Effector memory CD8-positive, alpha-beta T cell (primary cell): ENCODE data around the gene RBM20.
"Not testable (repeated sequence)": the region's sequence is repeated elsewhere in the genome, so short reads cannot be mapped to it uniquely, and the experiment has no call there.

Experiments
- ATAC-seq: fragments of 150-1000 bp; cut with Tn5 transposase; replicated peaks from 2 replicates; pipeline ENCODE4 v1.10.0; 2021; ENCODE audit warnings: mild to moderate bottlenecking, moderate library complexity
- DNase-seq, 3 experiments: peaks; one replicate each; pipeline ENCODE4 v3.0.0; 2021
- H3K27ac Mint-ChIP-seq, 2 donors: one replicate each; pipeline ENCODE4 v1.8.0; 2022; ENCODE audit warnings: mild to moderate bottlenecking in 2 of 2, mixed read lengths in 2 of 2, moderate library complexity in 2 of 2
- H3K27me3 Mint-ChIP-seq, 2 donors: one replicate each; pipeline ENCODE4 v1.8.0; 2022; ENCODE audit warnings: mixed read lengths in 2 of 2
- H3K36me3 Mint-ChIP-seq: one replicate; pipeline ENCODE4 v1.8.0; 2022; ENCODE audit warnings: mild to moderate bottlenecking, moderate library complexity, mixed read lengths; ENCODE audit not compliant: insufficient read depth
- H3K4me1 Mint-ChIP-seq, 2 donors: one replicate each; pipeline ENCODE4 v1.8.0; 2022; ENCODE audit warnings: low read depth in 2 of 2, mixed read lengths in 2 of 2
- H3K4me3 Mint-ChIP-seq, 2 donors: one replicate each; pipeline ENCODE4 v1.8.0; 2022; ENCODE audit warnings: mild to moderate bottlenecking in 2 of 2, mixed read lengths in 2 of 2, moderate library complexity in 2 of 2
- H3K9me3 Mint-ChIP-seq, 2 donors: one replicate each; pipeline ENCODE4 v1.8.0; 2022; ENCODE audit warnings: mixed read lengths in 2 of 2

Gene RBM20

GRCh38 chr10:110699859-110700468 lies 55.8 kb downstream of the RBM20 start:
- peaks cover 0 to 23% of the 10 kb centered on the region in 2 donors for H3K27me3 Mint-ChIP-seq
- DNase-seq (no peak), ATAC-seq (no peak)
- H3K27ac Mint-ChIP-seq, result no peak overlapping the region
- H3K4me1 Mint-ChIP-seq, result no peaks in the 10 kb centered on the region
- no peak overlapping the region for H3K4me3 Mint-ChIP-seq
- no peaks in the 10 kb centered on the region for H3K9me3 Mint-ChIP-seq
- H3K36me3 Mint-ChIP-seq, result peaks cover 3% of the 10 kb centered on the region

GRCh38 chr10:110700947-110701616 lies 56.9 kb downstream of the RBM20 start:
- H3K9me3 Mint-ChIP-seq, result no peaks in the 10 kb centered on the region
- DNase-seq (no peak), ATAC-seq (no peak)
- no peak overlapping the region for H3K27ac Mint-ChIP-seq
- H3K4me3 Mint-ChIP-seq, result no peak overlapping the region
- H3K36me3 Mint-ChIP-seq, result peaks cover 3% of the 10 kb centered on the region
- H3K4me1 Mint-ChIP-seq, result no peaks in the 10 kb centered on the region
- H3K27me3 Mint-ChIP-seq, result peaks cover 0 to 14% of the 10 kb centered on the region in 2 donors

GRCh38 chr10:110701617-110701971 lies 57.5 kb downstream of the RBM20 start:
- Mint-ChIP-seq H3K4me1 (no peaks in the 10 kb centered on the region), H3K27ac (no peak overlapping the region), H3K36me3 (peaks cover 3% of the 10 kb centered on the region), H3K9me3 (no peaks in the 10 kb centered on the region), H3K27me3 (peaks cover 0 to 14% of the 10 kb centered on the region in 2 donors), H3K4me3 (no peak overlapping the region)
- DNase-seq (no peak), ATAC-seq (no peak)

- no peak overlapping the region for H3K4me3 Mint-ChIP-seq
- peaks cover 3% of the 10 kb centered on the region for H3K36me3 Mint-ChIP-seq
- no peaks in the 10 kb centered on the region for H3K9me3 Mint-ChIP-seq
- H3K27ac Mint-ChIP-seq, result no peak overlapping the region
- ATAC-seq (no peak), DNase-seq (no peak)
- no peaks in the 10 kb centered on the region for H3K4me1 Mint-ChIP-seq
- H3K27me3 Mint-ChIP-seq, result peaks cover 10 to 20% of the 10 kb centered on the region in 2 donors
Observed at GRCh38 chr10:110704070-110704469, 59.9 kb downstream of the RBM20 start.

GRCh38 chr10:110704906-110705476 lies 60.9 kb downstream of the RBM20 start:
- Mint-ChIP-seq H3K4me1 (no peaks in the 10 kb centered on the region), H3K27ac (no peak overlapping the region), H3K36me3 (peaks cover 3% of the 10 kb centered on the region), H3K9me3 (no peaks in the 10 kb centered on the region), H3K4me3 (no peak overlapping the region), H3K27me3 (peaks cover 11 to 23% of the 10 kb centered on the region in 2 donors)
- ATAC-seq, result no peak
- no peak for DNase-seq

- not testable (repeated sequence) for H3K4me1 Mint-ChIP-seq, H3K27ac Mint-ChIP-seq, ATAC-seq, DNase-seq, H3K36me3 Mint-ChIP-seq, H3K9me3 Mint-ChIP-seq, H3K4me3 Mint-ChIP-seq
- H3K27me3 Mint-ChIP-seq, result peaks cover 11 to 29% of the 10 kb centered on the region in 2 donors
Observed at GRCh38 chr10:110705596-110705995, 61.5 kb downstream of the RBM20 start.

- no peak overlapping the region for H3K4me3 Mint-ChIP-seq
- H3K27me3 Mint-ChIP-seq, result peaks cover 11 to 40% of the 10 kb centered on the region in 2 donors
- ATAC-seq (no peak), DNase-seq (no peak)
- H3K9me3 Mint-ChIP-seq, result no peaks in the 10 kb centered on the region
- H3K4me1 Mint-ChIP-seq, result no peaks in the 10 kb centered on the region
- H3K36me3 Mint-ChIP-seq, result peaks cover 3% of the 10 kb centered on the region
- no peak overlapping the region for H3K27ac Mint-ChIP-seq
Observed at GRCh38 chr10:110706690-110707098, 62.6 kb downstream of the RBM20 start.

GRCh38 chr10:110708776-110709443 lies 64.8 kb downstream of the RBM20 start:
- Mint-ChIP-seq H3K36me3 (peaks cover 1% of the 10 kb centered on the region), H3K4me1 (no peaks in the 10 kb centered on the region), H3K27ac (no peak overlapping the region), H3K4me3 (no peak overlapping the region), H3K27me3 (peaks cover 11 to 50% of the 10 kb centered on the region in 2 donors), H3K9me3 (no peaks in the 10 kb centered on the region)
- DNase-seq (no peak), ATAC-seq (no peak)

GRCh38 chr10:110709444-110709828 lies 65.3 kb downstream of the RBM20 start:
- peaks cover 11 to 50% of the 10 kb centered on the region in 2 donors for H3K27me3 Mint-ChIP-seq

GRCh38 chr10:110709964-110710587 lies 65.9 kb downstream of the RBM20 start:
- DNase-seq (no peak), ATAC-seq (no peak)
- no peaks in the 10 kb centered on the region for H3K36me3 Mint-ChIP-seq
- no peak overlapping the region for H3K27ac Mint-ChIP-seq
- H3K27me3 Mint-ChIP-seq, result peaks cover 11 to 50% of the 10 kb centered on the region in 2 donors
- no peak overlapping the region for H3K4me3 Mint-ChIP-seq
- H3K9me3 Mint-ChIP-seq, result no peaks in the 10 kb centered on the region
- H3K4me1 Mint-ChIP-seq, result no peaks in the 10 kb centered on the region

More at GRCh38 chr10:110709444-110709828, 65.3 kb downstream of the RBM20 start:
- Mint-ChIP-seq H3K36me3 (no peaks in the 10 kb centered on the region), H3K4me3 (no peak overlapping the region), H3K9me3 (no peaks in the 10 kb centered on the region), H3K27ac (no peak overlapping the region), H3K4me1 (no peaks in the 10 kb centered on the region)
- DNase-seq (no peak), ATAC-seq (no peak)

- Mint-ChIP-seq H3K9me3 (no peaks in the 10 kb centered on the region), H3K27me3 (peaks cover 11 to 50% of the 10 kb centered on the region in 2 donors), H3K4me3 (no peak overlapping the region), H3K4me1 (no peaks in the 10 kb centered on the region), H3K27ac (no peak overlapping the region), H3K36me3 (no peaks in the 10 kb centered on the region)
- DNase-seq (no peak), ATAC-seq (no peak)
Observed at GRCh38 chr10:110710621-110711020, 66.5 kb downstream of the RBM20 start.

GRCh38 chr10:110711382-110711781 lies 67.2 kb downstream of the RBM20 start:
- Mint-ChIP-seq H3K4me1 (no peaks in the 10 kb centered on the region), H3K36me3 (no peaks in the 10 kb centered on the region), H3K9me3 (no peaks in the 10 kb centered on the region), H3K4me3 (no peak overlapping the region), H3K27ac (no peak overlapping the region), H3K27me3 (peaks cover 11 to 46% of the 10 kb centered on the region in 2 donors)
- DNase-seq (no peak), ATAC-seq (no peak)

- no peak for ATAC-seq
- H3K4me1 Mint-ChIP-seq, result no peaks in the 10 kb centered on the region
- no peaks in the 10 kb centered on the region for H3K9me3 Mint-ChIP-seq
- no peaks in the 10 kb centered on the region for H3K36me3 Mint-ChIP-seq
- H3K4me3 Mint-ChIP-seq, result no peak overlapping the region
- H3K27me3 Mint-ChIP-seq, result peaks cover 0 to 32% of the 10 kb centered on the region in 2 donors
- no peak for DNase-seq
- no peak overlapping the region for H3K27ac Mint-ChIP-seq
Observed at GRCh38 chr10:110714356-110714755, 70.2 kb downstream of the RBM20 start.
